Stimulated activated CD4-positive, alpha-beta T cell treated with anti-CD3 and anti-CD28 coated beads, Interleukin-1b, Interleukin-23, amount 100 ng/mL, for 4 hours (primary cell): ENCODE data around the gene TDRD1.
A peak's percentile ranks its signal among the peaks of the same experiment; 100 is the strongest.

Experiments used
- DNase-seq, 2 donors: peaks; one replicate each; pipeline ENCODE4 v3.0.0-alpha.2; 2020; ENCODE audit warnings: low read depth in 2 of 2

Gene TDRD1

GRCh38 chr10:114173921-114174694 lies 5.0 kb upstream of the TDRD1 start, which contains the start of gene CCDC186:
Gene CCDC186 (minus strand): TSS chr10:114174203. CDS start chr10:114163268, 10,935 bp downstream.
- DNase-seq, result peak; percentile 96 to 97

- DNase-seq, result peak in 1 of 2 donors; percentile 38
Observed at GRCh38 chr10:114174695-114175188, 4.4 kb upstream of the TDRD1 start.

- DNase-seq, result no peak
Observed at GRCh38 chr10:114175667-114176066, 3.5 kb upstream of the TDRD1 start.

GRCh38 chr10:114176511-114176910 lies 2.6 kb upstream of the TDRD1 start:
- DNase-seq, result no peak

GRCh38 chr10:114179747-114180146 lies 594 bp downstream of the TDRD1 start:
- DNase-seq, result no peak

- DNase-seq, result no peak
Observed at GRCh38 chr10:114180937-114181336, 1.8 kb downstream of the TDRD1 start.

- no peak for DNase-seq
Observed at GRCh38 chr10:114181971-114182370, 2.8 kb downstream of the TDRD1 start.

GRCh38 chr10:114183563-114183962 lies 4.4 kb downstream of the TDRD1 start:
- no peak for DNase-seq

- DNase-seq, result no peak
Observed at GRCh38 chr10:114184276-114184675, 5.1 kb downstream of the TDRD1 start.

GRCh38 chr10:114188001-114188400 lies 8.8 kb downstream of the TDRD1 start:
- DNase-seq, result no peak

- no peak for DNase-seq
Observed at GRCh38 chr10:114188900-114189299, 9.7 kb downstream of the TDRD1 start.

GRCh38 chr10:114189700-114190099 lies 10.5 kb downstream of the TDRD1 start:
- DNase-seq, result no peak

- no peak for DNase-seq
Observed at GRCh38 chr10:114195079-114195478, 15.9 kb downstream of the TDRD1 start.

- no peak for DNase-seq
Observed at GRCh38 chr10:114199239-114199638, 20.1 kb downstream of the TDRD1 start.

- no peak for DNase-seq
Observed at GRCh38 chr10:114202812-114203211, 23.7 kb downstream of the TDRD1 start.

GRCh38 chr10:114206902-114207301 lies 27.7 kb downstream of the TDRD1 start:
- no peak for DNase-seq

- no peak for DNase-seq
Observed at GRCh38 chr10:114207349-114207748, 28.2 kb downstream of the TDRD1 start.

GRCh38 chr10:114208351-114208750 lies 29.2 kb downstream of the TDRD1 start:
- DNase-seq, result no peak

- DNase-seq, result no peak
Observed at GRCh38 chr10:114212153-114212552, 33.0 kb downstream of the TDRD1 start.

- no peak for DNase-seq
Observed at GRCh38 chr10:114215033-114215432, 35.9 kb downstream of the TDRD1 start.

GRCh38 chr10:114220281-114220680 lies 41.1 kb downstream of the TDRD1 start:
- no peak for DNase-seq

GRCh38 chr10:114221235-114221634 lies 42.1 kb downstream of the TDRD1 start:
- no peak for DNase-seq

- DNase-seq, result no peak
Observed at GRCh38 chr10:114223066-114223465, 43.9 kb downstream of the TDRD1 start.

- DNase-seq, result no peak
Observed at GRCh38 chr10:114228156-114228555, 49.0 kb downstream of the TDRD1 start.
